Activated CD4-positive, alpha-beta memory T cell treated with anti-CD3 and anti-CD28 coated beads for 36 hours (primary cell): Measurements from ENCODE around the gene GABRB3. TPM values are rescaled to one million over a fixed set of nuclear protein-coding genes. Genes with fewer than 3 reads are reported as not detected.

Experiments
- CTCF ChIA-PET: fragments of 350-600 bp; sonication (Branson Sonifier 250); formaldehyde crosslinking; loops from one replicate; lab custom pipeline; 2021; ENCODE audit warnings: antibody characterized with exemption, inconsistent platforms; lab: Charles Lee
- POLR2A ChIA-PET: fragments of 350-600 bp; sonication (Branson Sonifier 250); formaldehyde crosslinking; loops from one replicate; lab custom pipeline; 2021; ENCODE audit warnings: antibody characterized with exemption; lab: Charles Lee
- DNase-seq: peaks from one replicate; pipeline ENCODE4 v3.0.0-alpha.2; 2020
- H3K27ac Mint-ChIP-seq: one replicate; pipeline ENCODE4 v1.8.0; 2021; ENCODE audit warnings: mixed read lengths
- H3K27me3 Mint-ChIP-seq: one replicate; pipeline ENCODE4 v1.8.0; 2021; ENCODE audit warnings: mixed read lengths
- H3K36me3 Mint-ChIP-seq: one replicate; pipeline ENCODE4 v1.8.0; 2021; ENCODE audit warnings: mixed read lengths
- H3K4me1 Mint-ChIP-seq: one replicate; pipeline ENCODE4 v1.8.0; 2021; ENCODE audit warnings: low read depth, mixed read lengths
- H3K4me3 Mint-ChIP-seq: one replicate; pipeline ENCODE4 v1.8.0; 2021; ENCODE audit warnings: mild to moderate bottlenecking, mixed read lengths
- H3K9me3 Mint-ChIP-seq: one replicate; pipeline ENCODE4 v1.8.0; 2021; ENCODE audit warnings: mixed read lengths
- intact Hi-C: fragments of 100-400 bp; cut with micrococcal nuclease; formaldehyde crosslinking; loops from one replicate; pipeline ENCODE4 v1.15.1; 2023
- total RNA-seq, 2 experiments: library from RNA; stranded (reverse); gene quantifications; one replicate each; pipeline ENCODE4 v1.2.3, GENCODE V29; 2021

The GABRB3 gene
- total RNA-seq, 2 experiments from 2014 or later = 0.12 to 0.17 TPM

DNA sequence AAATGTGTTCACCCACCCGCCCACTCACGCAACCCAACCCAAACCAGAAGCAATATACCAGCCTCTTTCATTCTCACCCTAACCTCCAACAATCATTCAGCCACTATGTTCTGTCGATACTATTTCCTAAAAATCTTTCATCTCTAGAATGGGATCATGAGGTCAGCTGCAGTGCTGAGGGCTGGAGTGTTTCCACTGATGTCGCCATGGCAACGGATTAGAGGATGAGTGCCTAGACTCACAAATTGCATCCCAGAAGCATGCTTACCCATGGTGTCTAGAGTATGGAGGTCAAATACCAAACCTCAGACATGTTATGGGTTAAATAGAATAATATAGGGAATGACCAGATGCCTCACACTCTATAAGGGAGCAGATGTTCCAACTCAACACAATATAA, 138.5 kb downstream of the GABRB3 start:
- Mint-ChIP-seq H3K9me3 (peaks cover 4% of the 10 kb centered on the region), H3K27me3 (no peaks in the 10 kb centered on the region), H3K36me3 (no peaks in the 10 kb centered on the region), H3K27ac (no peak overlapping the region), H3K4me1 (no peaks in the 10 kb centered on the region), H3K4me3 (no peak overlapping the region)
- intact Hi-C loops = no loop called here
- DNase-seq = no peak
- POLR2A ChIA-PET = no interaction called here
- CTCF ChIA-PET = no interaction called here

GRCh38 chr15:26632500-26632899, 140.4 kb downstream of the GABRB3 start:
- H3K27ac Mint-ChIP-seq = no peak overlapping the region
- CTCF ChIA-PET = no interaction called here
- no peaks in the 10 kb centered on the region for H3K36me3 Mint-ChIP-seq
- intact Hi-C loops = no loop called here
- H3K4me1 Mint-ChIP-seq = no peaks in the 10 kb centered on the region
- no peaks in the 10 kb centered on the region for H3K9me3 Mint-ChIP-seq
- no peak for DNase-seq
- no peaks in the 10 kb centered on the region for H3K27me3 Mint-ChIP-seq
- POLR2A ChIA-PET = no interaction called here
- H3K4me3 Mint-ChIP-seq = no peak overlapping the region

GRCh38 chr15:26631894-26632293, 141.0 kb downstream of the GABRB3 start:
- Mint-ChIP-seq H3K9me3 (peaks cover 5% of the 10 kb centered on the region), H3K4me1 (no peaks in the 10 kb centered on the region), H3K36me3 (no peaks in the 10 kb centered on the region), H3K27ac (no peak overlapping the region), H3K4me3 (no peak overlapping the region), H3K27me3 (no peaks in the 10 kb centered on the region)
- ChIA-PET POLR2A (no interaction called here), CTCF (no interaction called here)
- intact Hi-C loops = no loop called here
- no peak for DNase-seq

DNA sequence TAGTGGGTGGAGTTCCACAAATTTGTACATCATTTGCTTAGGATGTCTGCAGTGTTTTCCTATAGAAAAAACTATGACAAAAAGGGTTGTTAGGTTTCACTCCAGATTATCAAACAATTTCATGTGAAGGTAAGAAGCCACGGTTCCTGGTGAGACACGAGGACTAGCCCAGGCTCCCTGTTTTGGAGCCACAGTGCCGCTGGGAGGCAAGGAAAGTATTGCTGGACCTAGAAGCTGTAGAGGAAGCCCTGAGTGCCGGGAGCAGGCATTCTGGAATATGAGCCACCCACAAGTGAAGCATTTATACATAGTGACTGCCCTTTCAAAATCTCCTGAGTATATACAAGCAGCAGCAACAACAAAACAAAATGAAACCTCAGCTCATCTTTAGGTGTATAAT, 142.0 kb downstream of the GABRB3 start:
- Mint-ChIP-seq H3K4me1 (no peaks in the 10 kb centered on the region), H3K9me3 (peaks cover 5% of the 10 kb centered on the region), H3K36me3 (no peaks in the 10 kb centered on the region), H3K27ac (no peak overlapping the region), H3K27me3 (no peaks in the 10 kb centered on the region), H3K4me3 (no peak overlapping the region)
- POLR2A ChIA-PET = no interaction called here
- CTCF ChIA-PET = interaction anchor here (0.9 kb wide), 1 partner anchor 11 kb away, joined by 3 read pairs; no protein-coding TSS in a partner anchor
- no peak for DNase-seq
- intact Hi-C loops = no loop called here

- intact Hi-C loops = no loop called here
- Mint-ChIP-seq H3K27me3 (no peaks in the 10 kb centered on the region), H3K9me3 (peaks cover 8% of the 10 kb centered on the region), H3K36me3 (no peaks in the 10 kb centered on the region), H3K4me3 (no peak overlapping the region), H3K27ac (no peak overlapping the region), H3K4me1 (no peaks in the 10 kb centered on the region)
- POLR2A ChIA-PET = no interaction called here
- peak; percentile 31 for DNase-seq
- CTCF ChIA-PET = no interaction called here
Observed at GRCh38 chr15:26628879-26629529, 143.9 kb downstream of the GABRB3 start.

DNA sequence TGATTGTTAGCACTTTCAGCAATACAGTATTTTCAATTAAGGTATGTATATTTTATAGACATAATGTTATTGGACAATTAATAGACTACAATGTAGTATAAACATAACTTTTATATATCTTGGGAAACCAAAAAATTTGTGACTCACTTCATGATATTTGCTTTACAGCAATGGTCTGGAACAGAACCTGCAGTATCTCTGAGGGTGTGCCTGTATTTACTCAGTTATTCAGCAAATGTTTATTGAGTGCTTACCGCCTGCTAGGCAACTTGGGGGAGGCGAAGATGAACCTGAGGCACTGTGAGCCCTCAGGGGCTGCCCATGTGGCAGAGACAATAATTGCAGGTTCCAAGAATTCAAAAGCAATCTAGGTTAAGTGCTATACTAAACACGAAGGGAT, 144.8 kb downstream of the GABRB3 start:
- ChIA-PET POLR2A (no interaction called here), CTCF (no interaction called here)
- intact Hi-C loops = no loop called here
- no peaks in the 10 kb centered on the region for H3K4me1 Mint-ChIP-seq
- H3K36me3 Mint-ChIP-seq = no peaks in the 10 kb centered on the region
- no peaks in the 10 kb centered on the region for H3K27me3 Mint-ChIP-seq
- no peak for DNase-seq
- no peak overlapping the region for H3K27ac Mint-ChIP-seq
- H3K4me3 Mint-ChIP-seq = no peak overlapping the region
- peaks cover 8% of the 10 kb centered on the region for H3K9me3 Mint-ChIP-seq

DNA sequence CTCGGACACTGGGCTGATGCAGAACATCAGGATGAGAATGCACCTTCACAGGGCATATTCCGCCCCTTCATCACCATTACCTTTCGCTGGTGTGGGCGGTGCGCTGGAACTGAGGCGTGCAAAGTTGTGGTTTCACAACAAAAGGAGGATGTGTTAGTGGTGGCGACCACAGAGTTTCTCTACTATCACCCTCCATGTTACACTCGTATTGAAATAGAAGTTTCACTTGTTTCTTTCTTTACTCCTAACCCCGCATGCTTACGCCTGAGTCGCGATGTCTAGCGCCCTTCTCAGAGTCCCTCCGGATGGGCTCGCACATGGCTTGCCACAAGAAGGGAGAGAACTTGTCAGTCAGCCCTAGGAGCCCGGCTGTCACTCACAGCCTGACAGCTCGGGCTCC, 148.7 kb downstream of the GABRB3 start:
- no peak overlapping the region for H3K27ac Mint-ChIP-seq
- CTCF ChIA-PET = no interaction called here
- POLR2A ChIA-PET = no interaction called here
- H3K4me3 Mint-ChIP-seq = no peak overlapping the region
- no peaks in the 10 kb centered on the region for H3K36me3 Mint-ChIP-seq
- peaks cover 34% of the 10 kb centered on the region for H3K9me3 Mint-ChIP-seq
- DNase-seq = no peak
- no peaks in the 10 kb centered on the region for H3K27me3 Mint-ChIP-seq
- intact Hi-C loops = no loop called here
- no peaks in the 10 kb centered on the region for H3K4me1 Mint-ChIP-seq

DNA sequence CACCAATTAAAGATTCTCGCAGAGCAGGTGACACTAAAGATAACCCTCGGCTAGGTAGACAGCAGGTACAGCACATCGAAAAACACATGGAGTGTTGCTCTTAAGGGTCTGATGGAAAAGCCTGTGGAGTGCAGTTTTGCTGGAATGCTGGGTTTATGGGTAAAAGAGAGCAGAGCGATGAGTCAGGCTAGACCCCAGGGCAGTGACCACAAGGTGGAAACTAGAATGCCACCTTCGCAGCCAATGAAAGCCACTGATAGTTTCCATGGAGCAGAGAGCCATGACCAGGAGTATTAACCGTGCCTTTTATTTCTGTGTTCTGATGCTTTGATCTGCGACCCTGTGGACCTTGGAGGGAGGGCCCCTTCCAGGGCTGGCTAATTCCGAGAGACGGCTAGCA, 149.8 kb downstream of the GABRB3 start:
- Mint-ChIP-seq H3K4me3 (no peak overlapping the region), H3K9me3 (peaks cover 34% of the 10 kb centered on the region), H3K27ac (no peak overlapping the region), H3K4me1 (no peaks in the 10 kb centered on the region), H3K36me3 (no peaks in the 10 kb centered on the region), H3K27me3 (no peaks in the 10 kb centered on the region)
- POLR2A ChIA-PET = no interaction called here
- CTCF ChIA-PET = no interaction called here
- no peak for DNase-seq
- intact Hi-C loops = no loop called here

GRCh38 chr15:26621816-26622215, 151.1 kb downstream of the GABRB3 start:
- H3K9me3 Mint-ChIP-seq = peaks cover 29% of the 10 kb centered on the region
- CTCF ChIA-PET = no interaction called here

DNA sequence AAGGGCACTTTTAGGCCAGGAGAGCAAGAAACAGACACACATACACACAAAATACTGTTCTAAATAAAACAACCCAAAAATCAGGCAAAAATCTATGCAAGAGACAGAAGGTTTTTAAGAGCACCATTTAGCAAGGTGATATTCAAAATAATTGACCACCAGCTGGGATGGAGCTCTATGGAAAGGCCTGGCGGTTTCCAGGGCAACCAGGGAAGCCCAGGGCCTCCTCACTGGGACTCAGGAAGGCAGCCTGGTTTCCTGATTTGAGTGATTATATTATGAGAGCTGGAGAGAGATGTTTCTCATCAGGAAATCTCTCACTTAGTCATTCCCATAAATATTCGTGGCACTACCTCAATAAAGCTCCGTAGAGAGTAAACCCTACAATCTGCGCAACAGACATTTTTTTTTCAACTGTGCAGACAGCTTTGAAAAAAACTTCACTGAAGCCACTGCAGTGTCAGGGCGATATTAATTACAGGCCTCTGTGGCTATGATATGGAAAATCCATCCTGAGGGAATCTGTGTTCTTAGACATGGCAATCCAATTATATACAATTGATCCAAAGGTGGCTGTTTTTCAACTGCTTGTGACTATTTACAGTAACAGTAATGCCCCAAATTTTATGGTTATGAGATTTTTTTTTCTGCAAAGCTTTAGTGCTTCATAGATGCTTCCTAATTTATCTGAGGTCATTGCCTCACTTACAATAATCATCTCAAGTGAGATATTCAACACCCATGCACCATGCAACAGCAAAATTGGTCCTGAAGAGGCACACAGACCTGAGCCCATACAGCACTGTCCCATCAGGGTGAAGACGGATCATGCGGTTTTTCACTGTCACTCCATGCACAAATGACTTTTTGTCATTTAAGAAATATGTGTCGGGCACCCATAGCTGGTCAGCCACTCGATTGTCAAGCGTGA, 152.1 kb downstream of the GABRB3 start:
- ChIA-PET POLR2A (no interaction called here), CTCF (interaction anchor here (1.1 kb wide), 1 partner anchor 10 kb away, joined by 3 read pairs; no protein-coding TSS in a partner anchor)
- Mint-ChIP-seq H3K36me3 (no peaks in the 10 kb centered on the region), H3K27ac (no peak overlapping the region), H3K4me3 (no peak overlapping the region), H3K9me3 (peaks cover 29% of the 10 kb centered on the region), H3K27me3 (no peaks in the 10 kb centered on the region), H3K4me1 (no peaks in the 10 kb centered on the region)
- intact Hi-C loops = no loop called here
- no peak for DNase-seq

More at GRCh38 chr15:26621816-26622215, 151.1 kb downstream of the GABRB3 start:
- H3K27me3 Mint-ChIP-seq = no peaks in the 10 kb centered on the region
- intact Hi-C loops = no loop called here
- POLR2A ChIA-PET = no interaction called here
- no peak overlapping the region for H3K27ac Mint-ChIP-seq
- no peaks in the 10 kb centered on the region for H3K36me3 Mint-ChIP-seq
- H3K4me1 Mint-ChIP-seq = no peaks in the 10 kb centered on the region
- no peak overlapping the region for H3K4me3 Mint-ChIP-seq
- no peak for DNase-seq

- Mint-ChIP-seq H3K4me3 (no peak overlapping the region), H3K27ac (no peak overlapping the region), H3K27me3 (no peaks in the 10 kb centered on the region), H3K9me3 (peaks cover 16% of the 10 kb centered on the region), H3K4me1 (no peaks in the 10 kb centered on the region), H3K36me3 (no peaks in the 10 kb centered on the region)
- POLR2A ChIA-PET = no interaction called here
- CTCF ChIA-PET = no interaction called here
- intact Hi-C loops = no loop called here
- no peak for DNase-seq
Observed at GRCh38 chr15:26615927-26616302, 157.0 kb downstream of the GABRB3 start.

- Mint-ChIP-seq H3K27me3 (no peaks in the 10 kb centered on the region), H3K4me1 (no peaks in the 10 kb centered on the region), H3K9me3 (peaks cover 16% of the 10 kb centered on the region), H3K4me3 (no peak overlapping the region), H3K27ac (no peak overlapping the region), H3K36me3 (no peaks in the 10 kb centered on the region)
- ChIA-PET POLR2A (no interaction called here), CTCF (no interaction called here)
- DNase-seq = no peak
- intact Hi-C loops = no loop called here
Observed at GRCh38 chr15:26615188-26615926, 157.5 kb downstream of the GABRB3 start.
